ENCODE results near the gene SMIM7.
A peak's percentile ranks its signal among the peaks of the same experiment; 100 is the strongest.

SMIM7 gene

GRCh38 chr19:16621165-16621800, 38.7 kb downstream of the SMIM7 start:
- no peak for DNase-seq

DNA sequence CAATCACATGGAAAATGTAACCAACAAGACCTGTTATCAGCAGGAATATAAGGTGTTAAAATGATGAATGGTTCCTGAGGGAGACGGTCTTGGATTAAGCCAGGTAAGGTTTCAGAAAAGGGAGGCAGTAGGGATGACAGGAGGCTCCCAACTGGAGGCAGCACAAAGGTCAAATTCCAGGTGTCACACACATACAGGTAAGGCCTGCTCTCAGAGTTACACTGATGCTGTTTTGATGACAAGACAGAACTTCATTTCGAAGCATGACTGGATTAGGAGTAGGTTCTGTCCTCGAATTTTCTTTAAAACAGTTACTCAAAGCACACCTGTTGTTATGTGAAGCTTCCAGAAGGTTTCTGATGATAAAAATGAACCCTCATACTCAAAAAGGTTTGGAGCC, 39.4 kb downstream of the SMIM7 start:
- DNase-seq = no peak

DNA sequence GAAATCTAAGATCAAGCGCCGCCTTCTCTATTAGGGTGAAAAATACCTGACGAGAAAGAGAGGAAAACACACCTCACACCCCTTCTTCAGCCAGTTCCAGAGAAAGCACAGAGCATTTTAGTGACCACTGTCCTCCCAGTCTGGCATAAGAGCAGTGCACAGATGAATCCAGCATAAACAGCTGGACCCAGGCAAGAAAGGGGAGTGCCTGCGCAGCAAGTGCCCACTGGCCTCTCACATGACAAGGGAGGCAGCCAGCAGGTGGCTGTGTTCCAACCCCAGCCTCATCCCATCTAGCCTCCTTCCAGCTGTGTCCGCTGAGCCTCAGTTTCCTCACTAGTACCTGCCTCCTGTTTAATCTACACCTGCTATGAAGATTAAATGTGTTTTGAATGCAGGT, 39.9 kb downstream of the SMIM7 start:
- DNase-seq = no peak

DNA sequence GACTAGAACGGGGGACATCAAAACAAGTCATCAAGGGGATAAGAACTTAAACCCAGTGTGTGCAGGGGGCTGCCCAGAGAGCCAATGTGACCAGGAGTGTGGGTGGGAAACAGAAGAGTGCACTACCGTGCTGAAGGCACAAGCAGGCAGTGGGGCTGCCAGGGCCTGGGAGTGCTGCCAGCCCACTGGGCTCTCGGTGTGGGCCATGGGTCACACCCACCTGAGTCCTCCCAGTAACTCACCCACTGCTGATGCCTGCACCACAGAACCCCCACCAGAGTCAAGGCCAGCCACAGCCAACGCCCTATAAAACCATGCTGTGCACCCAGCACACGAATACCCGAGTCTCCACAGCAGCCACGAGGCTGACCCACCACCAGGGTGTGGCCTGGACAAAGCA, 40.5 kb downstream of the SMIM7 start:
- no peak for DNase-seq

GRCh38 chr19:16618248-16618647, 41.7 kb downstream of the SMIM7 start:
- no peak for DNase-seq

DNA sequence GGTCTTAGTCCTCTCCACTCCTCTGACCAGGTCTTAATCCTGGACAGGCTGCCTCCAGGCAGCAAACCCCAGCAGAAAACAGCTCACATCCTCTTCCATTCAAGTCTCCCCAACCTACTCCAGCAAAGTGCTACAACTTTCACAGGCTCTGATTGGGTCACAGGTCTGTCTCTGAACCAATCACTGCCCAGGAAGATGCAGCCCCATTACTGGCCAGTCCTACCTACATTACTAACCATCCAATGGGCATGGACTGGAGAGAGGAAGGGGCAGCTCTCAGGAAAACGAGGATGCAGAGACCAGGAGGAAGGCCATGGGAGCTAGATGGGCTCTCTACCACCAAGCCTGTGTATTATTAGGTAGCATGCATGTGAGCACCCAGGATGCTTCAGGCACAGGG, 44.1 kb downstream of the SMIM7 start:
- DNase-seq = no peak

- DNase-seq = no peak
Measured at GRCh38 chr19:16614941-16615340, 45.0 kb downstream of the SMIM7 start.

DNA sequence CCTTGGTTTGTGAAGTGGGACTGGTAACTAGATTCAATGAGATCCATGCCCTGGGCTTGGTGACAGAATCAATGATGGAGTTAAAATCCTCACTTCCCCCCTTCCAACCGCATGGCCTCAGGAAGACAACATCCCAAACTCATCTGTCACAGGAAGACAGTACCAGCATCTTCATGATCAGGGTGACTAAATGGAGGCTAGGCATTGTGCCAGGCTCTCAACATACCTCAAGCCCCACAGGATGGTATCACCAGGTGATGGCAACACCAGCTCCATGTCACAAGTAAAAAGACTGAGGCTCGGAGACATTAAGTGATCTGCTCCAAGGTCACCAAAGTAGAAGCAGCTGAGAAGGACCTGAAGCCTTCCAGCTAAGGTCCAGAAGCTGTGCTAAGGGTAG, 46.1 kb downstream of the SMIM7 start:
- no peak for DNase-seq

DNA sequence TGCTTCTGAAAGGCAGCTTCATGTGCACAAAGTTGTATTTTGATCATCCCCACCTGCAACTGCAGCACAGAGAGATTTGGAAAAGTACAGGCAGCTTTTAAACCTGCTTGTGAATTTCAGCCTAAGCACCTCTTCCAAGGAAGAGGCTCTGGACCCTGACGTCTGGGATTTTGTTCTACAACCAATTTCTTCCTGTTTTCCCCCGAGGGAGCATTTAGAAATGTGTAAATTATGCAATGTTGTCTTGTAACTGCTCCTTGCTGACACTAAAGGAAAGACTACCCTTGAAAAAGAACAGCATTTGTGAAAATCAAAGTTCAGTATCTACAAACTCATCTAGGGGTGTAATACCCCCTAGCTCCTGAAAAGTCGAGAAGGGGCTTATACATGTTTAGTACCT, 47.3 kb downstream of the SMIM7 start:
- no peak for DNase-seq

DNA sequence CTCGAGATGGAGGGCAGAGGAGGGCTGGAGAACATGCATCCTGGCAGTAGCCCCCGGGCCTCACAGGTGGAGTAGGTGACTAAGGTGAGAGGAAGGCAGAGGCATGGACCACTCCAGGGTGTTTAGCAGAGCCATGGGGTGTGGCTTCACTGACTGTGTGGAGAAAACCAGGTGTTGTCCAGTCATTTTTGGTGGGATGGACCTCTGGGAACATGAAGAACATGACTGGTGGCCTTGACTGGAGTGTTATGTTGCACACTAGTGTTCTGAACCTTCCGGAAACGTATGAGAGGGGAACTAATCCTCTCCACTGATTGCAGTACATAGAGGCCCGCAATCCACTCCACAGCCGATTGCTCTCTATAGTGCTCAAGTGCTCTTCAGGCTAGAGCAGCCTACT, 48.8 kb downstream of the SMIM7 start:
- DNase-seq = no peak

DNA sequence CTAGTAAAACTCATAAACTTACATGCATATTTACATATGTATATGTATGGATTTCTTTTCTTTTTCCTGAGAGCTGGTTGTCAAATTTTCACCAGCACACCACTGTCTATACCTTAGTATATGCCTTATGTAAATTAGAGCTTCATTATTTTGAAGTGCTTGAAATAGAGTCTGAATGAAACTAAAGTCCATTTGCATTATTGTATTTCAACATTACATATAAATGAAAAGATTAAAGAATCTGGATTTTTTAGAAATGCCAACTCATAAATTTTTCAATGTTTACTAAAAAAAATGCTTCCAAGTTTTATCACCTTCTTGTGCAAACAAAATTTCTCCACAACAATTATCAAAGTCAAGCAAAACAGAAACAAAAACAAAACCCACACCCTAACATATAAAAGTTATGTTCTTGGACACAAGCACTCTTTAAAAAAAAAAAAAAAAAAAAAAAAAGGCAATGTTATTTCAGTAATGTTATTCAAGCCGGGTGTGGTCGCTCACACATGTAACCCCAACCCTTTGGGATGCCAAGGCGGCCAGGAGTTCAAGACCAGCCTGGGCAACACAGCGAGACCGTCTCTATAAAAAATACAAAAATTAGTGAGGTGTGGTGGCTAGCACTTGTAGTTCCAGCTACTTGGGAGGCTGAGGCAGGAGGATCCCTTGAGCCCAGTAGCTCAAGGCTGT, 50.3 kb downstream of the SMIM7 start:
- DNase-seq = no peak

DNA sequence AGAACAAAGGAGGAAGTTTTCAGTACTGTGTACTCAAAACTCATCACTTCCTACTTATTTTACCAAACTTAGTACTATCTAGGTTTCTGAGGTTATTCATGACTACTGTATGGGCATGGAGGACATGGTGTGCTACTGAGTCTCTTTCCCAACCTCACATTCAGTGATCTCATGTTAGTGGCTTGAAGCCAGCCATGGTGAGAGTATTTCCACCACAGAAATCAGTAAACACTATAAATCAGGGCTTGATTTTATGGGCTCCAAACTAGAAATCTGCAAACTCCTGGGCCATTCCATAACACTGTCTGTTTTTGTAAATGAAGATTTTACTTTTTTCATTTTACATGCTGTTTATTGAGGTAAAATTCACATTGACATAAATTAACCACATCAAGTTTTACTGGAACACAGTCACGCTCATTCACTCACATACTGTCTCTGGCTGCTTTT, 51.6 kb downstream of the SMIM7 start:
- DNase-seq = peak; percentile 77

DNA sequence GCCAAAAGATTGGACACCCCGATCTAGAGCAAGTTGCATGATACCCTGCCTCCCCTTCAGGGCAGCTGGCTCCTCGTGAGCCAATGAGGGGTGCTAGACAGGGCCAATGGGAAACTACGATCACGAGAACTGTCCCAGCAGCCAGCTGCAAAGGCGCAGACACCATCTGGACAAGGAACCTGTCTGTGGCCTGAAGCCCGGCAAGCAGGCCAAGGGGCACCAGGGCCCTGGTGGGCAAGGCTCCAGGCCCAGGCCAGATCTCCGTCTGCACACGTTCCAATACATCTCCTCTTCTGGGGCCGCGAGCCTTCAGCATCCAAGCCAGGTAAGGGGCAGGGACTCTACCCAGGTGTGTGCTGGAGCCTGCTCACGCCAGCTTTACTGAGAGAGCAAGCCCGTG, 52.1 kb downstream of the SMIM7 start:
- DNase-seq = no peak

- DNase-seq = no peak
Measured at GRCh38 chr19:16605553-16605994, 54.4 kb downstream of the SMIM7 start.

- no peak for DNase-seq
Measured at GRCh38 chr19:16605115-16605514, 54.8 kb downstream of the SMIM7 start.

DNA sequence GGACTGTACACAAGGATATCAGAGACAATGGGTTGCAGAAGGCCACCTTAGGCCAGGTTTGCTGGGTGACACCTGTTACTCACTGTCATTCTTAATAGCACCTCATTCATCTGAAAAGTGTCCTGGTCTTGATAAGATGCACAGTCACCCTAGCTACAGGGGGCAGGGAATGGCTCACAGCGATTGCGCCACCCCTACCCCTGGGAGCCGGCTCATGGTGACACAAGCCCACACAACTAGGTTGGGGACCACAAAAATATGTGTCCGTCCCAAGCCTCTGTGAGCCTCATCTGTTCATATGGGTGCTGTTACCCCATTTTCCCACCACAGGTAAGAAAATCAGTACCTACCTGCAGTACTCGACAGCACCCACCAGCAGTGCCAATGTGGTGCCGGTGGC, 55.3 kb downstream of the SMIM7 start:
- no peak for DNase-seq

- DNase-seq = no peak
Measured at GRCh38 chr19:16603090-16603489, 56.9 kb downstream of the SMIM7 start.

- no peak for DNase-seq
Measured at GRCh38 chr19:16601378-16602052, 58.4 kb downstream of the SMIM7 start.

DNA sequence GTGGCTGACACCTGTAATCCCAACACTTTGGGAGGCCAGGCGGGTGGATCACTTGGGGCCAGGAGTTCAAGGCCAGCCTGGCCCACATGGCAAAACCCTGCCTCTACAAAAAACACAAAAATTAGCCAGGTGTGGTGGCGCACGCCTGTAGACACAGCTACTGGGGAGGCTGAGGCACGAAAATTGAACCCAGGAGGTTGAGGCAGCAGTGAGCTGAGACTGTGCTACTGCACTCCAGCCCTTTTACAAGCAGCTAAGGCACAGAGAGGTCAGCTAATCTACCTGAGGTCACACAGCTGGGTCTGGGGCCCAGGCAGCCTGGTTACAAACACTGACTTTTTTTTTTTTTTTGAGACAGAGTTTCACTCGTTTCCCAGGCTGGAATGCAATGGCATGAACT, 59.1 kb downstream of the SMIM7 start:
- DNase-seq = no peak

- DNase-seq = no peak
Measured at GRCh38 chr19:16599655-16600346, 60.1 kb downstream of the SMIM7 start.

DNA sequence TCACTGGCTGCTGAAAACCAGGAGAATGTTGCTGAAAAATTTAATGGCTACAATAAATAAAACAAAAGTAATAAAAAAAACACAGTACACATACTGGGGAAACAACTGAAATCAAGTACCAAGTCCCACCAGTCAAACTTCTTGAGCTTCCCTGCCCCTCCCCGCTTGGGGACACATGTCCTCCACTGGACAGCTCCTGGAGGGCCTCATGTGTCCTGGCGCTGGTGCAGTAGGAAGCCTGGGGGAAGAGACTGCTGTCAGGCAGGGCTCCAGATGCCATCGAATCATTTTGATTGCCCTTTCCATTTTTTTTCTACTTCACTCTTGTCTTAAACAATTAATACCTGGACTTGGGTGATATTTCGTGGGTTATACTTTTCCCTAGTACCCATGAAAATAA, 61.1 kb downstream of the SMIM7 start:
- DNase-seq = no peak

DNA sequence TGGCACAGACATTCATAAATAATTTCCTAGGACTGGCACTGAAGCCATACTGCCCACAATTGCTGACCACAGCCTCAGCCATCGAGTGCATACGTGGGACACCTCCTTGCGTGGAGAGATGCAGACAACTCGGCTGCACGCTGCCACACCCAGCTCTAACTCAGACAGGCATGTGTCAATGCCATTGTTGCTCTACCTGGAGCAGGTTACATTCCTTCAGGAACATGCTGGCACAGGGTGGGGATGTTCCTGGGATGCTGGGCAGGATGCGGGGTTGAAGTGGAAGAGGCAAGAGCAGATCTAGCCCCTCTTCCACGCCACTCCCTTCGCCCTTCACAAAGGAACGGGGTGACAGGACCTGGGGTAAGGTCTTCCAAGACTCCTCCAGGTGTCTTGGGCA, 63.5 kb downstream of the SMIM7 start:
- DNase-seq = no peak
